ENCODE measurements around the gene BCL6B. TPM values are rescaled to one million over a fixed set of nuclear protein-coding genes. Genes with fewer than 3 reads are reported as not detected.

BCL6B gene
- polyA plus RNA-seq, 3 donors, result 0.06 TPM; not detected in 2

DNA sequence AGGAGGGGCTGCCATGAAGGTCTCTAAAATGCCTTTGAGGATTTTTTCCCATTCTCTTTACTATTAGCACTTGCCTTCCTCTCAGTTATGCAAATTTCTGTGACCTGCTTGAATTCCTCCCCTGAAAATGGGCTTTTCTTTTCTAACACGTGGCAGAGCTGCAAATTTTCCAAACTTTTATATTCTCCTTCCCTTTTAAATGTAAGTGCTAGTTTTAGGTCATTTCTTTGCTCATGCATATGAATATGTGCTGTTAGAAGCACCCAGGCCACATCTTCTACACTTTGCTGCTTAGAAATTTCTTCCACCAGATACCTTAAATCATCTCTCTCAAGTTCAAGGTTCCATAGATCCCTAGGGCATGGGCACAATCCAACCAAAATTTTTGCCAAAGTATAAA is 45.4 kb downstream of the BCL6B start:
- Mint-ChIP-seq H3K9me3 (peaks cover 11 to 23% (median 16%) of the 10 kb centered on the region in 7 donors), H3K4me1 (peaks cover 23% of the 10 kb centered on the region), H3K27ac (no peak overlapping the region), H3K4me3 (no peak overlapping the region), H3K36me3 (peaks cover 10 to 20% of the 10 kb centered on the region in 2 donors), H3K27me3 (ENCODE audit: low read depth in 3 of 3) (peaks cover 6 to 15% (median 6%) of the 10 kb centered on the region in 3 donors)
- H3K27me3 ChIP-seq (ENCODE audit: control insufficient read depth in 2 of 2, insufficient read depth in 2 of 2, low read length in 2 of 2), result no peaks in the 10 kb centered on the region
- no peak overlapping the region for H2AFZ ChIP-seq (ENCODE audit: insufficient read depth, low read depth, low read length, poor library complexity, severe bottlenecking)
- no peaks in the 10 kb centered on the region for H3K79me2 ChIP-seq (ENCODE audit: insufficient read depth, low read length)
- intact Hi-C loops (cut with micrococcal nuclease), result loop anchor here in 1 of 2 donors (5.0 kb wide), 1 partner anchor 699 kb away; no protein-coding TSS in a partner anchor
- H3K27ac ChIP-seq (ENCODE audit: low read depth in 1 of 2, low read length in 2 of 2), result no peak overlapping the region
- H3K9me3 ChIP-seq (replicated peaks in 1 of 2; ENCODE audit: control insufficient read depth in 1 of 2, insufficient read depth in 1 of 2, low read length in 2 of 2), result peaks cover 14 to 16% of the 10 kb centered on the region in 2 donors
- H3K4me1 ChIP-seq (ENCODE audit: control insufficient read depth in 1 of 2, insufficient read depth in 2 of 2, low read length in 2 of 2), result peaks cover 7 to 20% of the 10 kb centered on the region in 2 donors
- DNase-seq, result no peak
- WGBS (ENCODE audit: insufficient coverage), result no CpG with 5 or more reads among the region's 1 CpG
- no peak overlapping the region for H3K9ac ChIP-seq (ENCODE audit: insufficient read depth, low read length, poor library complexity, severe bottlenecking)
- TF ChIP-seq, protein P1, sequence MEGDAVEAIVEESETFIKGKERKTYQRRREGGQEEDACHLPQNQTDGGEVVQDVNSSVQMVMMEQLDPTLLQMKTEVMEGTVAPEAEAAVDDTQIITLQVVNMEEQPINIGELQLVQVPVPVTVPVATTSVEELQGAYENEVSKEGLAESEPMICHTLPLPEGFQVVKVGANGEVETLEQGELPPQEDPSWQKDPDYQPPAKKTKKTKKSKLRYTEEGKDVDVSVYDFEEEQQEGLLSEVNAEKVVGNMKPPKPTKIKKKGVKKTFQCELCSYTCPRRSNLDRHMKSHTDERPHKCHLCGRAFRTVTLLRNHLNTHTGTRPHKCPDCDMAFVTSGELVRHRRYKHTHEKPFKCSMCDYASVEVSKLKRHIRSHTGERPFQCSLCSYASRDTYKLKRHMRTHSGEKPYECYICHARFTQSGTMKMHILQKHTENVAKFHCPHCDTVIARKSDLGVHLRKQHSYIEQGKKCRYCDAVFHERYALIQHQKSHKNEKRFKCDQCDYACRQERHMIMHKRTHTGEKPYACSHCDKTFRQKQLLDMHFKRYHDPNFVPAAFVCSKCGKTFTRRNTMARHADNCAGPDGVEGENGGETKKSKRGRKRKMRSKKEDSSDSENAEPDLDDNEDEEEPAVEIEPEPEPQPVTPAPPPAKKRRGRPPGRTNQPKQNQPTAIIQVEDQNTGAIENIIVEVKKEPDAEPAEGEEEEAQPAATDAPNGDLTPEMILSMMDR (IDR thresholded peaks at IDR 0.05), result no peak
- H3K36me3 ChIP-seq (replicated peaks in 1 of 2; ENCODE audit: control insufficient read depth in 1 of 2, insufficient read depth in 2 of 2, low read length in 2 of 2), result no peaks in the 10 kb centered on the region
- no peak overlapping the region for H3K4me3 ChIP-seq (replicated peaks in 1 of 3; ENCODE audit: low read depth in 2 of 3, low read length in 3 of 3)
- H4K20me1 ChIP-seq (ENCODE audit: insufficient read depth, low read length), result no peaks in the 10 kb centered on the region
- H3K4me2 ChIP-seq (replicated peaks; ENCODE audit: extremely low read depth, low read length, poor library complexity, severe bottlenecking), result no peak overlapping the region

DNA sequence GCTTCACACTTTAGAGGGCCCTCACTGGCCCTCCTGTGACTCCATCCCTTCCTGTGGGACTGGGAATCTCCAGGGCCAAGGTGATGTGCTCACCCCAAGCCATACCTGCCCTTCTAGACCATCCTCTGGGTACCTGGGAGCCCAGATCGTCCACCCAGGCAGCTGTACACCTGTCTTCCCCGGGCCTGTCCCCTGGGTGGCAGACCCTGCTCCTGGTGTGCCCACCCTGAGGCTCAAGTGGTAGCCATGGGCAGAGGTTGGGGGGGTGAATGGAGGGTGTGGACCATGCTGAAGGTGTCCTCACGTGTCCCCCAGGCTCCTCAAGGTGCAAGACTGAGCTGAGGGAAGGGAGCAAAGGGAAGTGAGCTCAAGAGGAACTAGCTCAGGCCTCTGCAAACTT is 47.9 kb downstream of the BCL6B start:
- no peak overlapping the region for H3K4me3 Mint-ChIP-seq
- Histone ChIP-seq H3K27ac (ENCODE audit: low read depth in 1 of 2, low read length in 2 of 2) (no peak overlapping the region), H3K9ac (ENCODE audit: insufficient read depth, low read length, poor library complexity, severe bottlenecking) (no peak overlapping the region), H3K4me3 (replicated peaks in 1 of 3; ENCODE audit: low read depth in 2 of 3, low read length in 3 of 3) (no peak overlapping the region), H3K4me1 (ENCODE audit: control insufficient read depth in 1 of 2, insufficient read depth in 2 of 2, low read length in 2 of 2) (peaks cover 0 to 5% of the 10 kb centered on the region in 2 donors), H3K79me2 (ENCODE audit: insufficient read depth, low read length) (no peaks in the 10 kb centered on the region), H3K27me3 (ENCODE audit: control insufficient read depth in 2 of 2, insufficient read depth in 2 of 2, low read length in 2 of 2) (no peaks in the 10 kb centered on the region), H4K20me1 (ENCODE audit: insufficient read depth, low read length) (no peaks in the 10 kb centered on the region), H3K9me3 (replicated peaks in 1 of 2; ENCODE audit: control insufficient read depth in 1 of 2, insufficient read depth in 1 of 2, low read length in 2 of 2) (peaks cover 14 to 16% of the 10 kb centered on the region in 2 donors), H3K4me2 (replicated peaks; ENCODE audit: extremely low read depth, low read length, poor library complexity, severe bottlenecking) (no peak overlapping the region), H2AFZ (ENCODE audit: insufficient read depth, low read depth, low read length, poor library complexity, severe bottlenecking) (no peak overlapping the region), H3K36me3 (replicated peaks in 1 of 2; ENCODE audit: control insufficient read depth in 1 of 2, insufficient read depth in 2 of 2, low read length in 2 of 2) (peaks cover 0 to 3% of the 10 kb centered on the region in 2 donors)
- intact Hi-C loops (cut with micrococcal nuclease), result loop anchor here in 1 of 2 donors (10.0 kb wide), 1 partner anchor 1534 kb away; no protein-coding TSS in a partner anchor
- no peak overlapping the region for H3K27ac Mint-ChIP-seq
- peaks cover 6% of the 10 kb centered on the region for H3K4me1 Mint-ChIP-seq
- H3K27me3 Mint-ChIP-seq (ENCODE audit: low read depth in 3 of 3), result peaks cover 4 to 11% (median 7%) of the 10 kb centered on the region in 3 donors
- peaks cover 23 to 33% of the 10 kb centered on the region in 2 donors for H3K36me3 Mint-ChIP-seq
- DNase-seq, result no peak
- peaks cover 11 to 23% (median 17%) of the 10 kb centered on the region in 7 donors for H3K9me3 Mint-ChIP-seq
- TF ChIP-seq, protein P1 (IDR thresholded peaks at IDR 0.05), result no peak
- 0% methylated on average over 1 of the region's 3 CpGs for WGBS (ENCODE audit: insufficient coverage)
